Panc1 (cell line): Measurements from ENCODE around the gene KCNV2. TPM values are rescaled to one million over a fixed set of nuclear protein-coding genes. Genes with fewer than 3 reads are reported as not detected.

ENCODE experiments used
- ATAC-seq: fragments of 200-7000 bp; cut with Tn5 transposase; 2 replicates; pipeline ENCODE4 v1.9.1; 2020; ENCODE audit warnings: mild to moderate bottlenecking, moderate library complexity
- BruUV-seq: library from RNA; stranded (reverse); fragments of 400-500 nt; replicated peaks from 2 replicates; lab custom pipeline; 2021; lab: Mats Ljungman, UMichigan
- CTCF ChIA-PET: fragments of 300-600 bp; sonication (Branson Sonifier 250); formaldehyde crosslinking; loops from one replicate; lab custom pipeline; 2022; ENCODE audit warnings: antibody characterized with exemption; lab: Charles Lee
- POLR2A ChIA-PET: fragments of 300-600 bp; sonication (Branson Sonifier 250); formaldehyde crosslinking; loops from one replicate; lab custom pipeline; 2022; ENCODE audit warnings: antibody characterized with exemption; lab: Charles Lee
- DNase-seq: peaks from one replicate; pipeline ENCODE4 v3.0.0-alpha.2; 2010; ENCODE audit warnings: low read depth, low spot score
- H3K27ac ChIP-seq: 2 replicates; pipeline ENCODE4 v1.5.1; 2011; ENCODE audit warnings: mild to moderate bottlenecking, low read length, inconsistent platforms
- H3K27me3 ChIP-seq: fragments of 200-500 bp; sonication (Bioruptor generic); 2 replicates; pipeline ENCODE4 v1.6.0; 2014; ENCODE audit warnings: low read length, inconsistent platforms; ENCODE audit not compliant: control insufficient read depth, insufficient read depth
- H3K36me3 ChIP-seq: fragments of 200-500 bp; sonication (Bioruptor generic); 2 replicates; pipeline ENCODE4 v1.5.1; 2014; ENCODE audit warnings: inconsistent platforms, mild to moderate bottlenecking, low read length, moderate library complexity; ENCODE audit not compliant: control insufficient read depth, insufficient read depth
- H3K4me1 ChIP-seq: 2 replicates; pipeline ENCODE4 v1.5.1; 2011; ENCODE audit warnings: inconsistent platforms, mild to moderate bottlenecking, low read length, moderate library complexity; ENCODE audit not compliant: control insufficient read depth, insufficient read depth
- H3K4me3 ChIP-seq, 2 experiments: 2 replicates each; pipeline ENCODE4 v1.5.1; 2011 to 2012; ENCODE audit warnings: low read depth in 2 of 2, low read length in 2 of 2, mild to moderate bottlenecking in 2 of 2, inconsistent platforms in 1 of 2, moderate library complexity in 1 of 2
- H3K9me3 ChIP-seq: fragments of 200-500 bp; sonication (Bioruptor generic); 2 replicates; pipeline ENCODE4 v1.5.1; 2014; ENCODE audit warnings: low read depth, mild to moderate bottlenecking, inconsistent platforms, low read length, moderate library complexity; ENCODE audit not compliant: control insufficient read depth, insufficient read depth
- CTCF ChIP-seq: fragments of 450-650 bp; IDR thresholded peaks from 2 replicates; pipeline ENCODE4 v1.5.1; 2017; ENCODE audit warnings: mild to moderate bottlenecking
- POLR2AphosphoS5 ChIP-seq: IDR thresholded peaks from 2 replicates; pipeline ENCODE4 v1.6.1; 2012; ENCODE audit warnings: mild to moderate bottlenecking, low read depth, low read length, moderate library complexity
- REST ChIP-seq, 2 experiments: IDR thresholded peaks; 2 replicates each; pipeline ENCODE4 v1.6.1; 2011 to 2012; ENCODE audit warnings: low read depth in 2 of 2, control low read depth in 1 of 2, low read length in 1 of 2, mild to moderate bottlenecking in 1 of 2, moderate library complexity in 1 of 2; ENCODE audit not compliant: insufficient read depth in 1 of 2
- SIN3A ChIP-seq: IDR thresholded peaks from 2 replicates; pipeline ENCODE4 v1.6.1; 2012; ENCODE audit warnings: low read depth, mild to moderate bottlenecking, low read length, moderate library complexity, borderline replicate concordance; ENCODE audit not compliant: insufficient read depth
- TCF7L2 ChIP-seq: IDR thresholded peaks from 2 replicates; pipeline ENCODE4 v1.6.1; 2011; ENCODE audit warnings: mild to moderate bottlenecking, low read depth, low read length, inconsistent platforms
- in situ Hi-C: cut with HindIII; loops from 2 replicates; pipeline ENCODE4 v1.10.0; 2016; ENCODE audit warnings: low sequenced_read_pairs, low pct_unique_long_range_greater_than_20kb
- intact Hi-C: fragments of 100-400 bp; cut with micrococcal nuclease; formaldehyde crosslinking; loops from one replicate; pipeline ENCODE4 v1.10.0; 2022; ENCODE audit not compliant: unreplicated experiment
- total RNA-seq: library from RNA; stranded (reverse); gene quantifications from one replicate; pipeline ENCODE4 v1.2.1, GENCODE V29; 2021; ENCODE audit not compliant: unreplicated experiment

Gene KCNV2
- total RNA-seq, 1 experiment from 2014 or later, result not detected

- DNase-seq, result no peak
These were observed 32.2 kb downstream of the KCNV2 start for GRCh38 chr9:2749485-2749884.

GRCh38 chr9:2755285-2755684 lies 38.0 kb downstream of the KCNV2 start:
- BruUV-seq, result no TSS peak
- Histone ChIP-seq H3K9me3 (no peaks in the 10 kb centered on the region), H3K4me3 (no peak overlapping the region), H3K27me3 (no peaks in the 10 kb centered on the region), H3K36me3 (no peaks in the 10 kb centered on the region), H3K4me1 (no peaks in the 10 kb centered on the region), H3K27ac (no peak overlapping the region)
- intact Hi-C loops, result no loop called here
- in situ Hi-C loops, result no loop called here
- DNase-seq (no peak), ATAC-seq (no peak)
- ChIA-PET CTCF (no interaction called here), POLR2A (no interaction called here)
- no peak for TF ChIP-seq TCF7L2
- no peak for TF ChIP-seq POLR2AphosphoS5
- no peak for TF ChIP-seq REST (IDR thresholded peaks at IDR 0.05; ENCODE audit: insufficient read depth in 1 of 2, low read depth in 2 of 2, low read length in 1 of 2)
- TF ChIP-seq CTCF, result no peak
- no peak for TF ChIP-seq SIN3A

More at GRCh38 chr9:2749485-2749884, 32.2 kb downstream of the KCNV2 start:
- H3K36me3 ChIP-seq, result no peaks in the 10 kb centered on the region
- H3K27me3 ChIP-seq, result no peaks in the 10 kb centered on the region
- H3K27ac ChIP-seq, result no peak overlapping the region
- H3K9me3 ChIP-seq, result no peaks in the 10 kb centered on the region
- no peak for ATAC-seq
- in situ Hi-C loops, result no loop called here
- ChIA-PET CTCF (no interaction called here), POLR2A (no interaction called here)
- no peaks in the 10 kb centered on the region for H3K4me1 ChIP-seq
- H3K4me3 ChIP-seq, result no peak overlapping the region
- BruUV-seq, result no TSS peak
- TF ChIP-seq TCF7L2, result no peak
- TF ChIP-seq POLR2AphosphoS5, result no peak
- TF ChIP-seq SIN3A, result no peak
- no peak for TF ChIP-seq CTCF
- TF ChIP-seq REST (IDR thresholded peaks at IDR 0.05; ENCODE audit: insufficient read depth in 1 of 2, low read depth in 2 of 2, low read length in 1 of 2), result no peak
- intact Hi-C loops, result no loop called here
